Ishikawa (cell line): Measurements from ENCODE around the gene MUL1.

ENCODE experiments used
- CEBPB ChIP-seq: IDR thresholded peaks from 2 replicates; pipeline ENCODE4 v1.6.1; 2012
- EGR1 ChIP-seq: IDR thresholded peaks from 2 replicates; pipeline ENCODE4 v1.6.1; 2012
- TAF1 ChIP-seq: IDR thresholded peaks from 2 replicates; pipeline ENCODE4 v1.6.1; 2012; ENCODE audit warnings: low read depth, mild to moderate bottlenecking
- TCF12 ChIP-seq: IDR thresholded peaks from 2 replicates; pipeline ENCODE4 v1.6.1; 2012; ENCODE audit warnings: low read depth
- YY1 ChIP-seq: IDR thresholded peaks from 2 replicates; pipeline ENCODE4 v1.6.1; 2012; ENCODE audit warnings: low read depth
- TF ChIP-seq, protein P1 (sequence below): IDR thresholded peaks from 2 replicates; pipeline ENCODE4 v1.6.1; 2012; ENCODE audit warnings: low read depth, mild to moderate bottlenecking

DNA sequence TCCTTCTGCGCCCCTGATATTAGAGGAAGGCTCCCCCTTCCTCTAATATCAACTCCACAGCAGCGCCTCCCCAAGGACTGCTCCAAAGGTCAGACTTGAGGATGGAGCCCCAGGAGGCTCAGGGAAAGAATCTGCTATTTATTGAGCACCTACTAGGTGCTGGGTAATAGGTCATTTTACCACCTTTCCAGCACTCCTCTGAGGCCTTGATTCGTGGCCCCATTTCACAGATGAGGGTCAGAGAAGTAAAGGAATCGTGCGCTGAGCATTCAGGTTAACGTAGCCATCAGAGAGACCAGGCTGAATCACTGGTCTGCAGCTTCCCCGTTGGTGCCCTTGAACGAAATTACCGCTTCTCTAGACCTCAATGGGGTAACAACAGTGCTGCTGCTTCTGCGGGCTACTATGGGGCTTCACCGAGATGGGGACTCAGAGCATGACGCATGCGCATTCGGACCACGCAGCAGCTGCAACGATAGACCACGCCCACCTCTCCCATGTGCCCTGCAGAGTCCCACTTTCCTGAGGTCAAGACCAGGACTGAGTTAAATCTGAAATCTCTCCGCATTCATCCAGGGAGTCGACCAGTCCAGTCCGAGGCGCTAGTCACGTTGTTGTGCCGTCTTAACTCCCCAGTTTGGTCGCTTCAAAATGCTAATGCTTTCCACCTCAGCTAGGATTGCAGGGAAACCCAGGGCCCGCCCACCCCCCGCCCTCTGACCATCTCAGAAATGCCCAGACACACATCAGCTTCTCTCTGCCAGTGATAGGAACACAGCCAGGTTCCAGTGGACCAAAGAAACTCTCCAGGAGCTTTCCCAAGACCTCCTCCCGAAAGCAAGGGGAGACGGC is 34.9 kb downstream of the MUL1 start:
- TF ChIP-seq TCF12, result no peak
- TF ChIP-seq, protein P1, sequence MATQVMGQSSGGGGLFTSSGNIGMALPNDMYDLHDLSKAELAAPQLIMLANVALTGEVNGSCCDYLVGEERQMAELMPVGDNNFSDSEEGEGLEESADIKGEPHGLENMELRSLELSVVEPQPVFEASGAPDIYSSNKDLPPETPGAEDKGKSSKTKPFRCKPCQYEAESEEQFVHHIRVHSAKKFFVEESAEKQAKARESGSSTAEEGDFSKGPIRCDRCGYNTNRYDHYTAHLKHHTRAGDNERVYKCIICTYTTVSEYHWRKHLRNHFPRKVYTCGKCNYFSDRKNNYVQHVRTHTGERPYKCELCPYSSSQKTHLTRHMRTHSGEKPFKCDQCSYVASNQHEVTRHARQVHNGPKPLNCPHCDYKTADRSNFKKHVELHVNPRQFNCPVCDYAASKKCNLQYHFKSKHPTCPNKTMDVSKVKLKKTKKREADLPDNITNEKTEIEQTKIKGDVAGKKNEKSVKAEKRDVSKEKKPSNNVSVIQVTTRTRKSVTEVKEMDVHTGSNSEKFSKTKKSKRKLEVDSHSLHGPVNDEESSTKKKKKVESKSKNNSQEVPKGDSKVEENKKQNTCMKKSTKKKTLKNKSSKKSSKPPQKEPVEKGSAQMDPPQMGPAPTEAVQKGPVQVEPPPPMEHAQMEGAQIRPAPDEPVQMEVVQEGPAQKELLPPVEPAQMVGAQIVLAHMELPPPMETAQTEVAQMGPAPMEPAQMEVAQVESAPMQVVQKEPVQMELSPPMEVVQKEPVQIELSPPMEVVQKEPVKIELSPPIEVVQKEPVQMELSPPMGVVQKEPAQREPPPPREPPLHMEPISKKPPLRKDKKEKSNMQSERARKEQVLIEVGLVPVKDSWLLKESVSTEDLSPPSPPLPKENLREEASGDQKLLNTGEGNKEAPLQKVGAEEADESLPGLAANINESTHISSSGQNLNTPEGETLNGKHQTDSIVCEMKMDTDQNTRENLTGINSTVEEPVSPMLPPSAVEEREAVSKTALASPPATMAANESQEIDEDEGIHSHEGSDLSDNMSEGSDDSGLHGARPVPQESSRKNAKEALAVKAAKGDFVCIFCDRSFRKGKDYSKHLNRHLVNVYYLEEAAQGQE, result no peak
- TF ChIP-seq CEBPB, result no peak
- no peak for TF ChIP-seq TAF1
- TF ChIP-seq YY1, result no peak
- TF ChIP-seq EGR1, result no peak
